C4-2B (cell line): ENCODE results near the gene ZIC2.

ENCODE experiments used
- CTCF ChIP-seq: fragments of 450-650 bp; conservative IDR thresholded peaks from 2 replicates; pipeline ENCODE4 v1.5.1; 2017; ENCODE audit warnings: mild to moderate bottlenecking
- ZFX ChIP-seq: fragments of 450-650 bp; IDR thresholded peaks from 2 replicates; pipeline ENCODE4 v1.6.1; 2017

- TF ChIP-seq CTCF: no peak
- TF ChIP-seq ZFX: no peak
Observed at GRCh38 chr13:99941086-99941485, 40.5 kb upstream of the ZIC2 start.
